Cerebellar cortex (tissue), 1 donor: Measurements from ENCODE around the gene GIGYF1.

ENCODE experiments used
- DNase-seq: peaks from one replicate; pipeline ENCODE4 v3.0.0-alpha.2; 2015; ENCODE audit warnings: low spot score

The GIGYF1 gene

GRCh38 chr7:100684534-100685042 is 9.5 kb downstream of the GIGYF1 start:
- DNase-seq: no peak

- no peak for DNase-seq
These were observed 10.2 kb downstream of the GIGYF1 start for GRCh38 chr7:100683659-100684533.

DNA sequence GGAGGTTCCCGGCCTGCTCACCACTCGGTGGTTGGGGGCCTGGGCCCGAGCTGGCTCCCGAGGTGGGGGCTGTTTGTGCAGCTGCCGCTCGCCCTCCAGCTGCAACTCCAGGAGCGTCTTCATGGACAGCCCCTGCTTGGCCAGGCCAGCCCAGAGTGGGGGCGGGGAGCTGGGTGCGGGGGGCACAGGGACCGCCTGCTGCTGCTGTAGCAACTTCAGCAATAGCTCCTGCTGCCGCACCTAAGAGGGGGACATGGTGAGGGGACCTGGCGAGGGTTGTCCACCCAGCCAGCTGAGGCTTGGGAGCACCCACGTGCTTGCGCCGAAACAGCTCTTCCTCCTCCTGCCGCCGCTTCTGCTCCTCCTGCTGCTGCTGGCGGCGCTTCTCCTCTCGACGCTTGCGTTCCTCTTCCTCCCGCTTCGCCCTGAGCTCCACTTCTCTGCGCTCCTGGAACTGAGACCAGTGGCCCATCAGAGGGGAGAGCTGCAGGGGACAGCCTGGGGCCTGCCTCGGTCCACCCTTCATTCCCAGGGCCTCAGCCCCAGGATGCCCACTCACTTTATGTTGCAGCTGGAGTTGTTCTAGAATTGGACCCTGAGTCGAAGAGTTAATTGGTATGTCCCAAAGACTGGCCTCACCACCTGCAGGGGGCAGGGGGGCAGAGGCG is 10.9 kb downstream of the GIGYF1 start:
- no peak for DNase-seq

GRCh38 chr7:100682228-100682741 is 11.8 kb downstream of the GIGYF1 start:
- no peak for DNase-seq

DNA sequence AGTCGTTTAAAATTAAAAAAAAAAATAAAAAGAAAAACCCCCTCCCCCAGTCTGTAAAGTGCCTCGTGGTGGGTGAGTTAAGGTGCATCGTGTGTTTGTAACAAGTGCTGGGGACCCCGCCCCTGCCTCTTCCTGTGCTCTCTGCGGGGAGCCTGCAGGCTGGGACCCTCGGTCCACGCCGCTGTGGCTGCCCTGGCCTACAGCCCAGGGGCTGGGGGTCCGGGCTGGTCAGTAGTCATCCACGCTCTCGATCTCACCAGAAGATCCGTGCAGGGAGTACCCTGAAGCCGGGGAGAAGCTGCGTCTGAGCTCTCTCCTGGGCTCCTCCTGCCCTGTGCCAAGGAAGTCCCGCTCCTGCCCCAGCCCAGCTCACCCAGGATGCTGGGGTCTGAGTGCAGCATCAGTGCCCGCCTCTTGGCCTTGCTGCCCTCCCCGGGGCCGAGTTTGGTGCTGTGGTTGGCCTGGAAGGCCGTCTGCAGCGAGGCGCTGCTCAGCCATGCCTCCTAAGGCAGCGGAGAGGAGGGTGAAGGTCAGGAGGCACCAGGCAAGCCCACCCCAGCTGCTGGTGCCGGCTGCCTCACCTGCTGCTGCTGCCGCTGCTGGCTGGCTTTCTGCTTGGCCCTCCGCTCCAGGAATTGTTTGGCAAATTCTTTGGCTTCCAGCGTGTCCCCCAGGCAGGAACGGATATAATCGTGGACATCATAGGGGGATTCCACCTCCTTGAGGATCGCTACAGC is 12.4 kb downstream of the GIGYF1 start:
- no peak for DNase-seq

GRCh38 chr7:100680576-100681271 is 13.3 kb downstream of the GIGYF1 start:
- no peak for DNase-seq

DNA sequence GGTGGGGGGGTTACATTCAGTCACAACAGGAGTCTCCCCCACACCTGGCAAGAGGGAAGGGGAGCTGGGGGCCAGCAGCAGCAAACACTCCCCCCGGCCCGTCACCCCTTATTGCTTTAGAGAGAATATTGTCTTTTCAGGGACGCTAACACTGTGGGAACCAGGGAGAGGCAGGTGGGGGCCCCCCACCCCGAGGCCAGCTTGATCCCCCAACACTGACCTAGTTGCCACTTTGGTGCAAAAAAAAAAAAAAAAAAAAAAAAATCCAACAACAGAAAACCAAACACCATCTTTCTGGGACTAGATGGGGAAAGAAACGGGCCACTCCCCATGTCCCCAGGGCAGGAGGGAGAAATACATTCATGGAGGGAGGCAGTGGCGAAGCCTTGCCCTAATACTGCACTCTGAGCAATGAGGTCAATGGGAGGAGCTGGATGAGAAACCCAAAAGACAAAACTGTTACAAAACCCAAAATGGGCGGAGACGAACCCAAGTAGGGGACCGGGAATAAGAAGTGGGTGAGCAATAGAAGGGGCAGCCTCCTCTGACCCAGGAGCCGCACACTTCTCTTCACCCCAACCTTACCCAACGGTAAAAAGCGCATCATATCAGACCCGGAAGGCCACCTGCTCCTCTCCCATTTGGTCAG is 14.0 kb downstream of the GIGYF1 start:
- peak; percentile 52 for DNase-seq

DNA sequence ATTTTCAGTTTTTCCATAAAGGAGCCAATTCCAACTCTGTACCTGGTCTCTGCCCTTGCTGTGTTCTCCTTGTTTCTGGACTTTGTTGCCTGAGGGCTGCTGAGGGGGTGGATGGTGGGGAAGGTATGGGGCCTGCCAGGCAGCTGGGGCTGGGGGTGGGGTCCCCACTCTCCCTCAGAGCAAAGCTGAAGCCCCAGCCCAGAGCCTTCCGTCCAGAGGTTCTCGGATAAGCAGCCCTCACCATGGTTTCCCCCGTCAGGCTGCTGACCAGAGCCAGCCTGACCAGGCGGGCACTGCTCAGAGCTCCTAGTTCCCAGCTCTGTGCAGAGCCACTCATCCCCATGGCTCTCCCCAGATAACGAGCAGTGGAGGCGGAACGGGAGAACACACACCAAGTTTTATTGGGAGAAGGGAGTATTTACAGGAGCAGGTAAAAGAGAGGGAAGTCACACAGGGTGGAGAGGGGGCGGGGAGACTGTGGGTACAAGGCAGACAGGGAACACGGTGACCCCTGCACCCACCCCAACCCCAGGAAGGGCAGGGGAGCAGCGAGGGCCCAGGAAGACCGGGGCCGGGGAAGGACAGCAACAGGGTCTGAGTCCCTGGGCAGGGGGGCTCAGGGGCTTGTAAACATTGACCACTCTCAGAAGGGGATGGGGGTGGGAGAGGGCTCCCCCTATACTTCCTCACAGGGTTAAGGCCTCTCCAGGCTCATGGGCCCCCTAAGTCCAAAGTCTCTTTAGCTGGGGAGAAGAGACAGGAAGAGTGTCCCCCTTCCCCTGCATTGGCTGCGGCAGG is 14.7 kb downstream of the GIGYF1 start:
- DNase-seq: no peak

- DNase-seq: no peak
These were observed 15.6 kb downstream of the GIGYF1 start for GRCh38 chr7:100678291-100678984.

GRCh38 chr7:100677308-100678267 is 16.5 kb downstream of the GIGYF1 start:
- no peak for DNase-seq

DNA sequence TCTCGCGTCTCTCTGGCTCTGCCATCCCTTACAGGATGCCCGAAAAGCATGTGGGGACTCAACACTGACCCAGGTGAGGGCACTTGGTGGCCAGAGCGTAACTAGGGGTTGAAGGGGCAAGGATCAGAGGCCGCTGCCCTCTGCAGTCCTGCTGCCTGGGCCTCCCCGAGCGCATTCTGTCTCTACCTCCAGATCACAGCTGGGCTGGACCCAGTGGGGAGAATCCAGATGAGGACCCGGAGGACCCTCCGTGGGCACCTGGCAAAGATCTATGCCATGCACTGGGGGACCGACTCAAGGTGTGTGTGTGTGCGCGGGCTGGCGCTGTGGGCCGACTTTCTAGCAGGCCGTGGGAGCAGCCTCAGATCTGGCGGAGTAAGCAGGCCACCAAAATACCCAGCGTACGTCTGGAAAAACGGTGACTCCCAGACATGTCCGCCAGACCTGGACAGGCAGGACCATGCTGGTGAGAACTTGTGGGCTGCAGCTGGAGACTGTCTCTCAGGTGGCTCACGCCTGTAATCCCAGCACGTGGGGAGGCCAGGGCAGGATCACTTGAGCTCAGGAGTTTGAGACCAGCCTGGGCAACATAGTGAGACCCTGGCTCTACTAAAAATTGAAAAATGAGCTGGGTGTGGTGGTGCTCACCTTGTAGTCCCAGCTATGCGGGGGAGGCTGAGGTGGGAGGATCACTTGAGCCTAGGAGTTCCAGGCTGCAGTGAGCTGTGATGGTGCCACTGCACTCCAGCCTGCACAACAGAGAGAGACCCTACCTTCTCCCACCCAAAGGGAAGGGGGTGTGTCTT is 17.3 kb downstream of the GIGYF1 start:
- no peak for DNase-seq

DNA sequence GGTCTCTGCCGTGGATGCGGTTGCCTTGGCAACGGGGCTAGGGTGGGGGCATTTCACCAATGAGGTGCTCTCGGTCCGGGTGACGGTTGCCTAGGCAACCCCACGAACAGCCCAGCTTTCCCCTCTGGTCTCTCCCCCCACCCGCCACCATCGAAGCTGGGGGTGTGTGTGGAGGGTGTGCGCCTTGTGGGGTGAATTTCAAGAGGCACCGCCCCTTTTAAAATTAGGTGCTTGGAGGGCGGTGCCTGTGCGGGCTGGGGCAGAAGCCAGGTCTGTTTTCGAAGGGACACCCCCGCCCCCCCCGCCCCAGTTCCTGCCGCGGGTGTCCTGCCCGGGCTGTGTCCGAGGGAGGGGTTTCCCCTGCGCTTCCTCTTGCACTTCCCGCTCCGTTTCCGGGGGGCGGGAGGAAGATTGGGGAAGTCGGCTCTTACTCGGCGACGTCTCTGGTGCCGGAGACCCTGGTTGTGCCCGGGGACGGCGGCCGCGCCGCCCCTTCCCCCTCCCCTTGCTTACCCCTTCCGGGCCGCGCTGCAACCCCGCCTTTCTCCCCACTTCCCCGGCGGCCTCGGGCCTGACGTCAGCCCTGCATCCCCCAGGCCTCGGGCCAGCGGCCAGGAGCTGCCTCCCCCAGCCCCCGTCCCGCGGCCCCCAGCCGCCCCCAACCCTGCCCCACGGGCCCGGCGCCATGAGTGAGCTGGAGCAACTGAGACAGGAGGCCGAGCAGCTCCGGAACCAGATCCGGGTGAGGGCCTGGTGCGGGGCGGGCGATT is 18.3 kb downstream of the GIGYF1 start:
- DNase-seq: peak; percentile 92

- no peak for DNase-seq
These were observed 19.0 kb downstream of the GIGYF1 start for GRCh38 chr7:100675105-100675451.

DNA sequence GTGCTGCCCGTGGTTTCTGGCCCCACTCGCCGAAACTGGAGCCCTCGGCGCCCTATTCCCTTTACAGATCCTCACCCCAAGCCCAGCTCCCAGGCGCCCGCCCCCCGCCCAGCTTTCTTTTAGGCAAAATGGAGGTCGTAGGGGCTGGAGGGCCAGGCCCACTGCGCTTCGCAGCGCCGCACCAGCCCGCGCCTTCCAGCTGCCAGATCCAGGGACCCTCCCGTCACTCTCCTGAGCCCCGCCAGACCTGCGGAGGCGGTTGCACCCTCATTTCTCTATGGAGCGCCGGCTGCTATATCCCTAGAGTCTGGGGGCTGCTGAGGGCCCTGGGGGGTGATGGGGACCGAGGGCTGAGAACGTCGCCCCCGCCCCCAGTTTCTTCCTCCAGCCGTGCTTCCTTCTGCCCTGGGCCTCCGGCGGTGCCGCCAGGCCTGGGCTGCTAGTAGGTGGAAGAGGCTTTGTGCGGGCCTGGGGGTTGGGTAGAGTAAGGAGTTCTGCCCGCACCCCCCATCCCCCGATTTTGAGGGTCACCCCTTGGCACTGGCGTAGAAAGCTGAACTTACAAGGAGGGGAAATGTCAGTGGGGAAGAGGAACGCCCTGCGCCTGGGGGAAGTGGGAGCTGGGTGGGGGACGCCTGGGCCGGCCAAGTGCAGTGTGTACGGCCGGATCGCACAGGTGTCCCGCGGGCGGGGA is 19.5 kb downstream of the GIGYF1 start:
- DNase-seq: no peak

DNA sequence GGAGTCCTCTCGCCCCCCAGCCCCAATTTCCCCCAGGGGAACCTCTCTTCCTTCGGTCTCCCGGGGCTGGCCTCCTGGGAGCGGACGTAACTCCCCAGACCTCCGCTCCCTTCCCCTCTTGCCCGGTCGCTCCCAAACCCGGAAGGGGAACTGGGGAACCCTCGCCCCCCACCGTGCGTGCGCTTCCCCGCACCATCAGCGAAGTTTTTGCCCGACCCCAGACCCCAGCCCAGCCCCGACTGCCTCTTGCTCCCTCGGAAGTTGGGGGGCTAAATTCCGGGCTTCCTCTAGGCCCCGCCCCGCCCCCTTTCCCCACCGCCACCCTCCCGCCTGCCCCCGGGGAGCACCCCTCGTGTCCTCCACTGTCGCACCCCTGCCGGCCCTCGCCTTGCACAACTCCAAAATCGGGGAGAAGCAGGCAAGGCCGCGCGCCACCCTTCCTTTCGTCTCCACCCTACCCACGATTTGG is 20.1 kb downstream of the GIGYF1 start:
- DNase-seq: no peak

DNA sequence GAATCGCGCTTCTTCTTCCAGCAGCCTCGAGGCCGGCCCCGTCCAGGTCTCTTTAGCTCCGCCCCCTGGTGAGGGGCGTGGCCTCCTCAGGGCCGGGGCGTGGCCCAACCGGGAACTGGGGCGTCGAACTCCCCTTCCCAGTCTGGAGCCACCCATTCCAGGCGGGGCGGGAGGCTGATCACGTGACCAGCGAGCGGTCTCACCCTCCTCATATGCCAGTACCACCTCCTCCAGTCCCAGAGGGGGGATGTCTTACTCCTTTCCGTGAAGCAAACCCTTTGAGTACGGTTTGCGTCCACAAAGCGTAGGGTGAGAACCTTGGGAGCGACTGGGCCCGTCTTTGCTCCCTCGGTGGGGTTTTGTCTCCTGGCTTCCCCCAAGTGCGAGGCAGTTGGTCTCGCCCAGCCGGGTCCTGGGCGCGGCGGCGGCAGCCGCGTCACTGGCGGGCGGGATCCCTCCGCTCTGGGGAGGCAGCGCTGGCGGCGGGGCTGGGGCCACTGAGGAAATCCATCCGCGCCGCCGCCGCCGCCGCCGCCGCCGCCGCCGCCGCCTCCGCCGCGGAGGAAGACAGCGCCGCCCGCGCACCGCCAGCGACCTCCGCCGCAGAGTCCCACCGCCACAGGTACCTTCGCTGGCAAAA is 20.6 kb downstream of the GIGYF1 start, which contains the start of gene GNB2:
Gene GNB2, plus strand, starts transcription at position 439 of the 640 bp plus-strand sequence. CDS start 2,526 bp downstream, outside the sequence.
- peak; percentile 99 for DNase-seq
